K562 (cell line): ENCODE results near the gene GON4L. TPM values are rescaled to one million over a fixed set of nuclear protein-coding genes. Genes with fewer than 3 reads are reported as not detected.

Experiments
- CAMTA2 ChIP-seq: fragments of 250-450 bp; sonication (Bioruptor Pico); conservative IDR thresholded peaks from 2 replicates; pipeline ENCODE4 v1.5.1; 2022
- KLF13 ChIP-seq: fragments of 450-650 bp; IDR thresholded peaks from 2 replicates; pipeline ENCODE4 v1.6.1; 2016; ENCODE audit warnings: missing genetic modification characterization, low read depth, mild to moderate bottlenecking, missing compliant biosample characterization, moderate library complexity, borderline replicate concordance
- RREB1 ChIP-seq: fragments of 250-450 bp; sonication (Bioruptor Pico); IDR thresholded peaks from 2 replicates; pipeline ENCODE4 v1.4.0; 2020
- RUNX1 ChIP-seq: sonication (generic); IDR thresholded peaks from 2 replicates; pipeline ENCODE4 v1.6.1; 2016; ENCODE audit warnings: antibody characterized with exemption, low read depth
- THRAP3 ChIP-seq: fragments of 450-650 bp; IDR thresholded peaks from 2 replicates; pipeline ENCODE4 v1.6.1; 2016; ENCODE audit warnings: mild to moderate bottlenecking, inconsistent platforms, borderline replicate concordance
- ZBTB9 ChIP-seq: fragments of 450-650 bp; formaldehyde crosslinking; IDR thresholded peaks from 2 replicates; pipeline ENCODE4 v1.4.0; 2020; ENCODE audit warnings: mild to moderate bottlenecking, moderate library complexity
- ZC3H8 ChIP-seq: fragments of 450-650 bp; IDR thresholded peaks from 2 replicates; pipeline ENCODE4 v1.6.1; 2017
- polyA plus RNA-seq, 8 experiments: library from polyadenylated mRNA; depleted of rRNA in 4 of 8; stranded (reverse) in 5 of 8; unstranded in 3 of 8; fragments of >200 nt; fragmentation: Nextera tagmentation in 2 of 8; fragmentation: Illumina TruSeq in 1 of 8; extraction: Ambion mirVana in 2 of 8; extraction: Trizol in 1 of 8; gene quantifications; 2 replicates each; pipeline versions ENCODE4 v1.2.1 to v1.2.3, GENCODE V29; 2011 to 2014; ENCODE audit warnings: inconsistent platforms in 1 of 8, missing spikeins in 1 of 8
- total RNA-seq, 7 experiments: library from RNA; depleted of rRNA in 6 of 7; stranded (reverse); fragments of >200 nt in 6 of 7; fragmentation: Illumina TruSeq in 2 of 7; extraction: Trizol in 2 of 7; gene quantifications; 2 replicates each; pipeline versions ENCODE4 v1.2.1 to v1.2.3, GENCODE V29; 2011 to 2021; ENCODE audit warnings: low replicate concordance in 1 of 7

GON4L gene
- total and polyA plus RNA-seq, 9 of the 15 experiments (the other 6 are each of a cell fraction or from before 2014, with no cell fraction given): 20.2 to 47.4 (median 33.6) TPM

- TF ChIP-seq RREB1 (CRISPR knock-in tag) (no peak), CAMTA2 (CRISPR knock-in tag) (no peak), THRAP3 (no peak), RUNX1 (no peak), ZBTB9 (CRISPR knock-in tag) (no peak), KLF13 (no peak), ZC3H8 (no peak)
Measured at GRCh38 chr1:155816351-155816750, 40.7 kb downstream of the GON4L start (continued).
